Right kidney (tissue), 9 donors: Measurements from ENCODE around the gene TOP1.

Experiments
- DNase-seq: peaks from one replicate; pipeline ENCODE4 v3.0.0-alpha.2; 2016
- long read RNA-seq, 8 donors: transcript quantifications; one replicate each; lab custom pipeline, GENCODE V29; 2026

TOP1 gene
- long read RNA-seq, donor 1, partial matches to known transcripts = 88 of 92 reads
- long read RNA-seq, donor 1, other reads (novel, unspliced or antisense) = 0 of 92 reads
- long read RNA-seq, donor 2, partial matches to known transcripts = 70 of 70 reads
- long read RNA-seq, donor 2, other reads (novel, unspliced or antisense) = 0 of 70 reads
- long read RNA-seq, donor 3, partial matches to known transcripts = 81 of 81 reads
- long read RNA-seq, donor 3, other reads (novel, unspliced or antisense) = 0 of 81 reads
- long read RNA-seq, donor 4, partial matches to known transcripts = 98 of 101 reads
- long read RNA-seq, donor 4, other reads (novel, unspliced or antisense) = 0 of 101 reads
- long read RNA-seq, donor 5, transcript TOP1-201 (21 exons, 3,738 nt) = major isoform, 5 of 134 reads
- long read RNA-seq, donor 5, partial matches to known transcripts = 129 of 134 reads
- long read RNA-seq, donor 5, other reads (novel, unspliced or antisense) = 0 of 134 reads
- long read RNA-seq, donor 6, partial matches to known transcripts = 95 of 96 reads
- long read RNA-seq, donor 6, other reads (novel, unspliced or antisense) = 0 of 96 reads
- long read RNA-seq, donor 7, partial matches to known transcripts = 183 of 183 reads
- long read RNA-seq, donor 7, other reads (novel, unspliced or antisense) = 0 of 183 reads
- long read RNA-seq, donor 8, transcript TOP1-201 (21 exons, 3,738 nt) = major isoform, 6 of 122 reads
- long read RNA-seq, donor 8, partial matches to known transcripts = 116 of 122 reads
- long read RNA-seq, donor 8, other reads (novel, unspliced or antisense) = 0 of 122 reads

GRCh38 chr20:41028359-41029149 lies at the start of gene TOP1:
Gene TOP1 (plus strand): TSS chr20:41028822. CDS start chr20:41029068, 246 bp downstream.
- DNase-seq = peak; percentile 91

GRCh38 chr20:40979247-40979646 lies 49.4 kb upstream of the TOP1 start:
- DNase-seq = no peak

- no peak for DNase-seq
Observed at GRCh38 chr20:40980106-40980827, 48.4 kb upstream of the TOP1 start.

DNA sequence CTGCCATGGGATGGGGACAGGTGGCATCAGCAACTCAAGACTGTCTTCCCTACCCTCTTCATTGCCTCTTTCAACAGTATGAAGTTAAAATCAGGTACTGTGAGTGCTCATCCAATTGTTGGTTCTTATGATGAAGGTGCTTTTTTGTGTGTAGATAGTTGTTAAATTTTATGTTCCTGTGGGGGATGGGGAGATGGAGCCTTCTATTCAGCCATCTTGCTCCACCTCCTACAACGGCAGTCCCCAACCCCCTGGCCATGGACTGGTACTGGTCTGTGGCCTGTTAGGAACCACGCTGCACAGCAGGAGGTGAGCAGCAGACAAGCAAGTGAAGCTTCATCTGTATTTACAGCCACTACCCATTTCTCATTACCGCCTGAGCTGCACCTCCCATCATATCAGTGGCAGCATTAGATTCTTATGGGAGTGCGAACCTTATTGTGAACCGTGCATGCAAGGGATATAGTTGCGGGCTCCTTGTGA lies 47.8 kb upstream of the TOP1 start:
- DNase-seq = no peak

- DNase-seq = no peak
Observed at GRCh38 chr20:40982415-40983145, 46.0 kb upstream of the TOP1 start.

DNA sequence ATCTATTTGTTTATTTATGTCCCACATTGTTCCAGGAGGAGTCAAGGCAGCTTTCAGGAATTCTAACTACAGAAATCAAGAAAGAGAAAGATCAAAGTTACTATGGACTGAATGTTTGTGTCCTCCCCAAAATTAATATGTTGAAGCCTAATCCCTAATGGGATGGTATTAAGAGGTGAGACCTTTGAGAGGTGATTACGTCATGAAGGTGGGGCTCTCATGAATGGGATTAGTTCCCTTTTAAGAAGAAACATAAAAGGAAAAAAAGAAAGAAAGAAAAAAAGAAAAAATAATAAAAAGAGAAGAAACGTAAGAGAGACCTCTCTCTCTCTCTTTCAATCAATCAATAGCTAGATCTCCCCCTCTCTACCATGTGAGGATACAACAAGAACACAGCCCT lies 44.7 kb upstream of the TOP1 start:
- no peak for DNase-seq

- no peak for DNase-seq
Observed at GRCh38 chr20:40984496-40984895, 44.1 kb upstream of the TOP1 start.

DNA sequence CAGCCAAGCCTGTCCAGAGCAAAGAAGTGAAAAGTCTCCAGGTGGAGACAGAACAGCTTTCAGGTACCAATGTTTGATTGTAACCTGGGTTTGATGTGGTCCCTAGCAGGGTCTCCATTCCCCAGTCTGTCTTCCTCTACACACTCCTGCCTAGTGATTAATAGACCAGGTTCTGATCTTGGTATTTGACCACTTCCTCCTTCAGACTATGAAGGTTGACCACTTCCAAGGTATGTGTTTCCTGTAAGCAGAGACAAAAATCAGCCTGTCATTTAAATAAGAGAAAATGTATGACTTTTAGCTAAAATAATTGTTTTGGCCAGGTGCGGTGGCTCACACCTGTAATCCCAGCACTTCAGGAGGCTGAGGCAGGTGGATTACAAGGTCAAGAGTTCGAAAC lies 41.8 kb upstream of the TOP1 start:
- DNase-seq = no peak

DNA sequence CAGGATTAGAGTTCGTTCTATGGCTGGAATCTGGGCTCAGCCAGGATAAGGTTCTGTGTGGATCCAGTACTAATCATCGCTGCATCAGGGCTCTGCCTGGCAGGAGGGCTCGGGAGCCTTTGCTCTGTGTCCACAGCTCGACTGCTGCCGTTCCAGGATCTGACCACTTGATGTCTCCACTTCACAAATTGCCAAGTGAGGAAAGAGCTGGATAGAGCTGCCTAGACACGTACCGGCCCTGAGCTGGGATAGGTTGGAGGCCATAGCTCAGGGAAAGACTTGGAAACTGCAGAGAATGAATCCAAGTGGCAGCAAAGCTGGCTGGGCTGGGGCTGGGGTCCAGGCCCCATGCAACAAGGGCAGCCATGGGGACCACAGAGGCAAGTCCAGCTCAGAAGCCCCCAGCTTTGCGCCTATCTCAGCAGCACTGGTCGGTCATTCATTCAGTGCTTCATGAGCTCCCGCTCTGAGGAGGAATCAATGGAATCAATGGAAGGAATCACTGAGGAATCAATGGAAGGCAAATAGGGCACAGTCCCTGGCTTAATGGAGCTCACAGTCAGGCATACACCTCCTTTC lies 38.0 kb upstream of the TOP1 start:
- peak; percentile 60 for DNase-seq

DNA sequence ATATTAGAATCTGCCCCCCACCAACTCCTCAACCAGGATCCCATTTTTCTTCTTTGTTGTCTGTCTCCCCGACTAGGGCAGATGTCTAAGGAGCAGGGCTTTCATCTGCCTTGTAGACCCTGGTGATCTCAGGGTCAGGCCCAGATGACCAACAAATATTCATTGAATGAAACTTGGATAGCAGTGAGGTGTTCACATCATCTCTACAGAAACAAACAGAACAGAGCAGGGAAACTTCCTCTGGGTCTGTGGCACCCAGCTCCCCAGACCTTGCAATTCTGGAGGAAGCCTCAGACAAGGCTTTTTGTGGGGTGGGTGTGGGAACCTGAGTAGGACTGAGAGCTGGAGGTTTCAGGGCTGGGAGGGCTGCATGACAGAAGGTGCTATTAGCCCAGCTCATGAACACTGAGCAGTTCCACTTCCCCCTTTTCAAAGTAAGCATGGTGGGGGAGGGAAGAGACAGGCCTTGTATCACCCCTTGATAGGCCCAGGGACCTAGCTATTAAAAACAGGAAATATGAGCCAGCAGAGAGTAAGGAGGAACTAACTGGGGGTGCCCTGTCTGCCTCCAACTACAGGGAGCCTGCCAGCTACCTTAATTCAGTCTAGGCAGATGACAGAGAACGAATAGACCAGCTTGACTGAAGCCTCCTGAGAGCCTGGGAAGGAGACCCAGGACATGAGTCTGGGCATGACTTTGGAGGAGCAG lies 37.3 kb upstream of the TOP1 start:
- DNase-seq = no peak

DNA sequence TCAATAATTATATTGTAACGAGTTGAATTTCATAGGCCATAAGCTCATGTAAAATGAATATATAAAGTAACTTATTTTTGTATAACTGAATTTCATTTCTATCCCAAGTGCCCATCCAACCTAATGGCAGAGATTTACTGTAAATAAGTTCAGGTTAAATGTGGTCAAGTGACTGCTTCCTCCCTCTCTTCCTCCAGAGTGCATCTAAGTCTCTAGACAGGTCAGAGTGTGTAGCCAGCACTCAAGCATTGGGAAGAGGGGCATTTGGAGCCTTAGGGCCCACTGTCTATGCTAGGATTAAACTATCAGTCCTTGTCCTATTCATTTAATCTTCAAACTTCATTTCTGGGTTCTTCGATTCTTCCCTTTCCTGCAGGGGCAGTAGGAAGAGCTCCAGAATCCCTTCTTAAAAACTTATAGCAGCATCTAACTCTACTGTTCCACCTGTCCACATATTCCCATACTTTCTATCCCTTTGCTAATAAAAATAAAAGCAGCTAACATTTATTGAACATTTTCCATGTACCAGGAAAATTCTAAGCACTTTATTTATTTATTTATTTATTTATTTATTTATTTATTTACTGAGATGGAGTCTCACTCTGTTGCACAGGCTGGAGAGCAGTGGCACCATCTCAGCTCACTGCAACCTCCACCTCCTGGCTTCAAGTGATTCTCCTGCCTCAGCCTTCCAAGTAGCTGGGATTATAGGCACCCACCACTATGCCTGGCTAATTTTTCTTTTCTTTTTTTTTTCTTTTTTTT lies 36.1 kb upstream of the TOP1 start:
- no peak for DNase-seq

DNA sequence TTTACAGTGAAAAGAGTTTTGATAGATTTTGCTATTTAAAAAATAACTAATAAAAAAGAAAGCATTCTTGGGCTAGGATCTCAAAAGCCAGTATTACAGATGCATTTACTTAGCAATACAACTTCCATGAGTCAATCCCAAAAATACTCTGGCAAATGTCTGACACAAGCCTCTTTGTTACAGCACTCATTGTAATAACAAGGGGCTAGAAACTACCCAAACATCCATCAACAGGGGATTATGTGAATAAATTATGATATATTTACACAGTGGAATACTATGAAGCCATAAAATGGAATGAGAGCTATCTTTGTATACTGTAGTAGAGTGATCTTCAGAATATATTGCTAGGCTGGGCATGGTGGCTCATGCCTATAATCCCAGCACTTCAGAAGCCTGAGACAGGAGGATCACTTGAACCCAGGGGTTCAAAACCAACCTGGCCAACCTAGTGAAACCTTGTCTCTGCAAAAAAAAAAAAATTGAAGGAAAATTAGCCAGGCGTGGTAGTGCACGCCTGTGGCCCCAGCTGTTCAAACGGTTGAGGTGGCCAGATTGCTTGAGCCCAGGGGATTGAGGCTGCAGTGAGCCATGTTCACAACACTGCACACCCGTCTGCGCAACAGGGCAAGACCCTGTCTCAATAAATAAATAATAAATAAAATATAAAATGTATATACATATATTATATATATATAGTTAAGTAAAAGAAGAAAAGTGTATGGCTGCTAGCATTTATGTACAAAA lies 34.7 kb upstream of the TOP1 start:
- DNase-seq = no peak

DNA sequence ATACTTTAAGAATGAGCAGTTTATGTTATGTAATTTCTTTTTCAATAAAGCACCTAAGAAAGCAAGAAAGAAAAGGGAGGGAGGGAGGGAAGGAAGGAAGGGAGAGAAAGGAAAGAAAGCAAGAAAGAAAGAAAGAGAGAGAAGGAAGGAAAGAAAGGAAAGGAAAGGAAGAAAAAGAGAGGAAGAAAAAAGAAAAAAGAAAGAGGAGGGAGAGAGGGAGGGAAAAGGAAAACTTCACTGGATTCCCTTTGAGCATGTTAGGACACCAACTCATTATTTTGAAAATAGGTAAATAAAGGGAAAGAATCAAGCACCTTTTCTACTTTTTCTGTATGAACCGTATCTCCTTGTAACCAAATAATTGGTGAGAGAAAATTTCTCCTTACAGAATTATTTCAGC lies 32.3 kb upstream of the TOP1 start:
- DNase-seq = no peak

- no peak for DNase-seq
Observed at GRCh38 chr20:40997116-40997515, 31.5 kb upstream of the TOP1 start.

DNA sequence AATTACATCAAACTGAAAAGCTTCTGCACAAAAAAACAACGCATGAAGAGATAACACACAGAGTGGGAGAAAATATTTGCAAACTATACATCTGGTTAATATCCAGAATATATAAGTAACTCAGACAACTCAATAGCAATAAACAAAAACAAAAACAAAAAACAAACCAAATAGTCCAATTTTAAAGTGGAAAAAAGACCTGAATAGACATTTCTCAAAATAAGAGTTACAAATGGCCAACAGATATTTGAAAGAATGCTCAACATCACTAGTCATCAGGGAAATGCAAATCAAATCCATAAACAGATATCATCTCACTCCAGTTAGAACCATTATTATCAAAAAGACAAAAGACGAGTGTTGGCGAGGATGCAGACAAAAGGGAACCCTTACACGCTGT lies 28.8 kb upstream of the TOP1 start:
- no peak for DNase-seq

DNA sequence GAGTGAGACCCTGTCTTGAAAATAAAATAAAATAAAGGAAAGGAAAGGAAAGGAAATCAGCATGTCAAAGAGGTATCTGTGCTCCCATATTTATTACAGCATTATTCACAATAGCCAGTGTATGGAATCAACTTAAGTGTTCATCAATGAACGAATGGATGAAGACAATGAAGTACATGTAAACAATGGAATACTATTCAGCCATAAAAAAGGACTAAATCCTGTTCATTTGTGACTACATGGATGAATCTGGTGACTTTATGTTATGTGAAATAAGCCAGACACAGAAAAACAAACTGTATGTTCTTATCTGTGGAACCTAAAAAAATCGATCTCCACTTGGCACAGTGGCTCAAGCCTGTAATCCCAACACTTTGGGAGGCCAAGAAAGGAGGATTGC lies 28.0 kb upstream of the TOP1 start:
- no peak for DNase-seq

- DNase-seq = no peak
Observed at GRCh38 chr20:41001497-41001896, 27.1 kb upstream of the TOP1 start.

- no peak for DNase-seq
Observed at GRCh38 chr20:41002842-41003142, 25.8 kb upstream of the TOP1 start.
